K562 (cell line): ENCODE data around the gene UBE2N. TPM values are rescaled to one million over a fixed set of nuclear protein-coding genes. Genes with fewer than 3 reads are reported as not detected.

ENCODE experiments used
- CBFA2T3 ChIP-seq: fragments of 450-650 bp; IDR thresholded peaks from 2 replicates; pipeline ENCODE4 v1.6.1; 2017
- CBX1 ChIP-seq: sonication (generic); IDR thresholded peaks from 2 replicates; pipeline ENCODE4 v1.6.1; 2016; ENCODE audit warnings: antibody characterized with exemption, low read depth, mild to moderate bottlenecking
- CREM ChIP-seq: IDR thresholded peaks from 2 replicates; pipeline ENCODE4 v1.6.1; 2014; ENCODE audit warnings: antibody characterized with exemption, low read depth
- ETV5 ChIP-seq: sonication (generic); formaldehyde crosslinking; IDR thresholded peaks from 2 replicates; pipeline ENCODE4 v1.4.0; 2020; ENCODE audit warnings: low read depth, mild to moderate bottlenecking, missing genetic modification reagents
- GTF2A2 ChIP-seq: IDR thresholded peaks from 2 replicates; pipeline ENCODE4 v1.6.1; 2016; ENCODE audit warnings: mild to moderate bottlenecking, missing genetic modification characterization, missing compliant biosample characterization
- HDAC1 ChIP-seq, 2 experiments: fragments of 450-650 bp; IDR thresholded peaks; 2 replicates each; pipeline ENCODE4 v1.6.1; 2016 to 2017; ENCODE audit warnings: inconsistent platforms in 1 of 2, mild to moderate bottlenecking in 1 of 2, moderate library complexity in 1 of 2
- KDM1A ChIP-seq, 2 experiments: fragments of 450-650 bp; IDR thresholded peaks; 2 replicates each; pipeline ENCODE4 v1.6.1; 2016; ENCODE audit warnings: mild to moderate bottlenecking in 2 of 2
- NFATC3 ChIP-seq: fragments of 450-650 bp; IDR thresholded peaks from 2 replicates; pipeline ENCODE4 v1.6.1; 2017; ENCODE audit warnings: mild to moderate bottlenecking
- NFRKB ChIP-seq: fragments of 450-650 bp; IDR thresholded peaks from 2 replicates; pipeline ENCODE4 v1.6.1; 2016; ENCODE audit warnings: low read depth
- NFYB ChIP-seq: IDR thresholded peaks from 2 replicates; pipeline ENCODE4 v1.6.1; 2011; ENCODE audit warnings: mild to moderate bottlenecking, moderate library complexity; ENCODE audit not compliant: insufficient read length; ENCODE audit errors: extremely low read depth
- SMC3 ChIP-seq: conservative IDR thresholded peaks from 2 replicates; pipeline ENCODE4 v1.6.1; 2011; ENCODE audit warnings: low read depth, low read length, improper control_type of control experiment; ENCODE audit not compliant: insufficient read depth
- TEAD2 ChIP-seq: fragments of 450-650 bp; IDR thresholded peaks from 2 replicates; pipeline ENCODE4 v1.6.1; 2016; ENCODE audit warnings: missing genetic modification characterization, control low read depth, missing compliant biosample characterization
- TFAM ChIP-seq: fragments of 250-450 bp; sonication (Bioruptor Pico); conservative IDR thresholded peaks from 2 replicates; pipeline ENCODE4 v1.5.0; 2021; ENCODE audit warnings: mild to moderate bottlenecking, moderate library complexity
- ZNF146 ChIP-seq: IDR thresholded peaks from one replicate; pipeline ENCODE4 v1.6.1; 2018; ENCODE audit warnings: missing compliant biosample characterization; ENCODE audit not compliant: unreplicated experiment
- polyA plus RNA-seq, 8 experiments: library from polyadenylated mRNA; depleted of rRNA in 4 of 8; stranded (reverse) in 5 of 8; unstranded in 3 of 8; fragments of >200 nt; fragmentation: Nextera tagmentation in 2 of 8; fragmentation: Illumina TruSeq in 1 of 8; extraction: Ambion mirVana in 2 of 8; extraction: Trizol in 1 of 8; gene quantifications; 2 replicates each; pipeline versions ENCODE4 v1.2.1 to v1.2.3, GENCODE V29; 2011 to 2014; ENCODE audit warnings: inconsistent platforms in 1 of 8, missing spikeins in 1 of 8
- total RNA-seq, 7 experiments: library from RNA; depleted of rRNA in 6 of 7; stranded (reverse); fragments of >200 nt in 6 of 7; fragmentation: Illumina TruSeq in 2 of 7; extraction: Trizol in 2 of 7; gene quantifications; 2 replicates each; pipeline versions ENCODE4 v1.2.1 to v1.2.3, GENCODE V29; 2011 to 2021; ENCODE audit warnings: low replicate concordance in 1 of 7
- TF ChIP-seq, protein P1 (sequence below): sonication (generic); formaldehyde crosslinking; IDR thresholded peaks from 2 replicates; pipeline ENCODE4 v1.8.0; 2022; ENCODE audit warnings: missing genetic modification reagents, mild to moderate bottlenecking, borderline replicate concordance
- TF ChIP-seq, protein P2 (sequence below): fragments of 450-650 bp; formaldehyde crosslinking; IDR thresholded peaks from 2 replicates; pipeline ENCODE4 v1.4.0; 2022; ENCODE audit warnings: mild to moderate bottlenecking, moderate library complexity
- TF ChIP-seq, protein P3 (sequence below): fragments of 250-450 bp; sonication (Bioruptor Pico); IDR thresholded peaks from 2 replicates; pipeline ENCODE4 v1.4.0; 2020; ENCODE audit warnings: mild to moderate bottlenecking
- TF ChIP-seq, protein P4 (sequence below): sonication (generic); formaldehyde crosslinking; IDR thresholded peaks from 2 replicates; pipeline ENCODE4 v1.4.0; 2020; ENCODE audit warnings: mild to moderate bottlenecking, missing genetic modification reagents
- TF ChIP-seq, protein P5 (sequence below): fragments of 450-650 bp; formaldehyde crosslinking; IDR thresholded peaks from 2 replicates; pipeline ENCODE4 v1.4.0; 2020; ENCODE audit warnings: mild to moderate bottlenecking, mixed read lengths

Gene UBE2N
- total and polyA plus RNA-seq, 9 of the 15 experiments (the other 6 are each of a cell fraction or from before 2014, with no cell fraction given), result 189 to 826 (median 260) TPM

DNA sequence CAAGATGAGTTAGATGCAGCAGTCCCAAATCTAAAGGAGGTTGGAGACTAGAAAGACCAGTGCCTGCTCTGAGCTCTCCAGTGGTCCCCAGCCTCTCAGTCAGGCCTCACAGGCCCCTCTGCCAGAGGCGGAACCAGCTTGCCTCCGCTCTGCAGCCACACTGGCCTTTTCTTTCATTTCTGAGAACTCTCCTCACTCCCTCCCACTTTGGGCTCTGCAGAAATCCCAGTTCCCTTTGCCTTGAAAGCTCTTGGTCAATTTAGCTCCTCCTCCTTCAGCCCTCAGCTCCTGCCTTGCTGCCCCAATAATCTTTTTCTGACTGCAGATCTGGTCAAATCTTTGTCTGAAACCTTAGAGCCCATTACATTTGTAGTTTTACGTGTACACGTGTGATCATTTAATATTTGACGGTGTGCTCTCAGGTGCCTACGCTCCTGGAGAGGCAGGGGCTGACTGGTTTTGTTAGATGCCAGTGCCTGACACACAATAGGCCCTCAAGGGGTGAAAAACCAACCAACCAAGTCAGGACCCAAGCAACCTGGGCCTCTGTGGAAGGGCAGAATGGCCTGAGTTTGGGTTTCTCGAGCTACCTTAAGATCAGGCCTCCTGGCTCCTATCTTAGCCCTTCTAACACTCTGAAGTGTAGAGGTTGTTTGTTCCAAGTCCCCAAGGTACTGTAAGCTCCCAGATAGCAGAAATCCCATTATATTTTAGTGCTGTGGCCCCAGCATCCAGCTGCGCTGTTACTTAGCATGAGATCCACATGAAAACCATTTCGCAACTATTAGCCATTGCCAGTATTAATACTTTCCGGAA is 65.1 kb downstream of the UBE2N start (continued):
- TF ChIP-seq, protein P1, sequence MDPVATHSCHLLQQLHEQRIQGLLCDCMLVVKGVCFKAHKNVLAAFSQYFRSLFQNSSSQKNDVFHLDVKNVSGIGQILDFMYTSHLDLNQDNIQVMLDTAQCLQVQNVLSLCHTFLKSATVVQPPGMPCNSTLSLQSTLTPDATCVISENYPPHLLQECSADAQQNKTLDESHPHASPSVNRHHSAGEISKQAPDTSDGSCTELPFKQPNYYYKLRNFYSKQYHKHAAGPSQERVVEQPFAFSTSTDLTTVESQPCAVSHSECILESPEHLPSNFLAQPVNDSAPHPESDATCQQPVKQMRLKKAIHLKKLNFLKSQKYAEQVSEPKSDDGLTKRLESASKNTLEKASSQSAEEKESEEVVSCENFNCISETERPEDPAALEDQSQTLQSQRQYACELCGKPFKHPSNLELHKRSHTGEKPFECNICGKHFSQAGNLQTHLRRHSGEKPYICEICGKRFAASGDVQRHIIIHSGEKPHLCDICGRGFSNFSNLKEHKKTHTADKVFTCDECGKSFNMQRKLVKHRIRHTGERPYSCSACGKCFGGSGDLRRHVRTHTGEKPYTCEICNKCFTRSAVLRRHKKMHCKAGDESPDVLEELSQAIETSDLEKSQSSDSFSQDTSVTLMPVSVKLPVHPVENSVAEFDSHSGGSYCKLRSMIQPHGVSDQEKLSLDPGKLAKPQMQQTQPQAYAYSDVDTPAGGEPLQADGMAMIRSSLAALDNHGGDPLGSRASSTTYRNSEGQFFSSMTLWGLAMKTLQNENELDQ (CRISPR knock-in tag), result no peak
- TF ChIP-seq, protein P2, sequence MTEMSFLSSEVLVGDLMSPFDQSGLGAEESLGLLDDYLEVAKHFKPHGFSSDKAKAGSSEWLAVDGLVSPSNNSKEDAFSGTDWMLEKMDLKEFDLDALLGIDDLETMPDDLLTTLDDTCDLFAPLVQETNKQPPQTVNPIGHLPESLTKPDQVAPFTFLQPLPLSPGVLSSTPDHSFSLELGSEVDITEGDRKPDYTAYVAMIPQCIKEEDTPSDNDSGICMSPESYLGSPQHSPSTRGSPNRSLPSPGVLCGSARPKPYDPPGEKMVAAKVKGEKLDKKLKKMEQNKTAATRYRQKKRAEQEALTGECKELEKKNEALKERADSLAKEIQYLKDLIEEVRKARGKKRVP, result 0 out of 2 replicates have a peak, but pooled peaks have one; percentile 21
- TF ChIP-seq ZNF146 (CRISPR knock-in tag), result no peak
- TF ChIP-seq CBX1, result no peak
- no peak for TF ChIP-seq SMC3
- TF ChIP-seq KDM1A (IDR thresholded peaks at IDR 0.05), result peak in 1 of 2 experiments; percentile 19; a peak in 2 of 4 replicates
- TF ChIP-seq TEAD2 (tag), result no peak; the same call in 1 of the 2 replicates
- TF ChIP-seq NFATC3, result no peak
- TF ChIP-seq, protein P3, sequence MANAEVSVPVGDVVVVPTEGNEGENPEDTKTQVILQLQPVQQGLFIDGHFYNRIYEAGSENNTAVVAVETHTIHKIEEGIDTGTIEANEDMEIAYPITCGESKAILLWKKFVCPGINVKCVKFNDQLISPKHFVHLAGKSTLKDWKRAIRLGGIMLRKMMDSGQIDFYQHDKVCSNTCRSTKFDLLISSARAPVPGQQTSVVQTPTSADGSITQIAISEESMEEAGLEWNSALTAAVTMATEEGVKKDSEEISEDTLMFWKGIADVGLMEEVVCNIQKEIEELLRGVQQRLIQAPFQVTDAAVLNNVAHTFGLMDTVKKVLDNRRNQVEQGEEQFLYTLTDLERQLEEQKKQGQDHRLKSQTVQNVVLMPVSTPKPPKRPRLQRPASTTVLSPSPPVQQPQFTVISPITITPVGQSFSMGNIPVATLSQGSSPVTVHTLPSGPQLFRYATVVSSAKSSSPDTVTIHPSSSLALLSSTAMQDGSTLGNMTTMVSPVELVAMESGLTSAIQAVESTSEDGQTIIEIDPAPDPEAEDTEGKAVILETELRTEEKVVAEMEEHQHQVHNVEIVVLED (CRISPR knock-in tag), result no peak
- no peak for TF ChIP-seq CREM
- no peak for TF ChIP-seq TFAM
- no peak; the same call in 1 of the 2 replicates for TF ChIP-seq NFRKB
- TF ChIP-seq GTF2A2 (tag), result no peak; the same call in 1 of the 2 replicates
- no peak for TF ChIP-seq NFYB
- 0 out of 2 replicates have a peak, but pooled peaks have one; percentile 24 for TF ChIP-seq CBFA2T3
- peak; percentile 26; the same call in 1 of the 2 replicates for TF ChIP-seq ETV5 (CRISPR knock-in tag)
- TF ChIP-seq, protein P4, sequence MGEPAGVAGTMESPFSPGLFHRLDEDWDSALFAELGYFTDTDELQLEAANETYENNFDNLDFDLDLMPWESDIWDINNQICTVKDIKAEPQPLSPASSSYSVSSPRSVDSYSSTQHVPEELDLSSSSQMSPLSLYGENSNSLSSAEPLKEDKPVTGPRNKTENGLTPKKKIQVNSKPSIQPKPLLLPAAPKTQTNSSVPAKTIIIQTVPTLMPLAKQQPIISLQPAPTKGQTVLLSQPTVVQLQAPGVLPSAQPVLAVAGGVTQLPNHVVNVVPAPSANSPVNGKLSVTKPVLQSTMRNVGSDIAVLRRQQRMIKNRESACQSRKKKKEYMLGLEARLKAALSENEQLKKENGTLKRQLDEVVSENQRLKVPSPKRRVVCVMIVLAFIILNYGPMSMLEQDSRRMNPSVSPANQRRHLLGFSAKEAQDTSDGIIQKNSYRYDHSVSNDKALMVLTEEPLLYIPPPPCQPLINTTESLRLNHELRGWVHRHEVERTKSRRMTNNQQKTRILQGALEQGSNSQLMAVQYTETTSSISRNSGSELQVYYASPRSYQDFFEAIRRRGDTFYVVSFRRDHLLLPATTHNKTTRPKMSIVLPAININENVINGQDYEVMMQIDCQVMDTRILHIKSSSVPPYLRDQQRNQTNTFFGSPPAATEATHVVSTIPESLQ (CRISPR knock-in tag), result no peak
- TF ChIP-seq, protein P5, sequence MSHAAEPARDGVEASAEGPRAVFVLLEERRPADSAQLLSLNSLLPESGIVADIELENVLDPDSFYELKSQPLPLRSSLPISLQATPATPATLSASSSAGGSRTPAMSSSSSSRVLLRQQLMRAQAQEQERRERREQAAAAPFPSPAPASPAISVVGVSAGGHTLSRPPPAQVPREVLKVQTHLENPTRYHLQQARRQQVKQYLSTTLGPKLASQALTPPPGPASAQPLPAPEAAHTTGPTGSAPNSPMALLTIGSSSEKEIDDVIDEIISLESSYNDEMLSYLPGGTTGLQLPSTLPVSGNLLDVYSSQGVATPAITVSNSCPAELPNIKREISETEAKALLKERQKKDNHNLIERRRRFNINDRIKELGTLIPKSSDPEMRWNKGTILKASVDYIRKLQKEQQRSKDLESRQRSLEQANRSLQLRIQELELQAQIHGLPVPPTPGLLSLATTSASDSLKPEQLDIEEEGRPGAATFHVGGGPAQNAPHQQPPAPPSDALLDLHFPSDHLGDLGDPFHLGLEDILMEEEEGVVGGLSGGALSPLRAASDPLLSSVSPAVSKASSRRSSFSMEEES (CRISPR knock-in tag), result no peak
- TF ChIP-seq HDAC1 (IDR thresholded peaks at IDR 0.05), result peak in 1 of 2 experiments; percentile 40; a peak in 2 of 4 replicates
